ENCODE data around the gene SAMM50.

- TF ChIP-seq CTCF (IDR thresholded peaks at IDR 0.05; ENCODE audit: insufficient read depth, low read length, poor library complexity, severe bottlenecking), result no peak
- no peak for TF ChIP-seq EZH2phosphoT487 (conservative IDR thresholded peaks at IDR 0.05; ENCODE audit: low read length)
Observed at GRCh38 chr22:43969021-43969878, 14.0 kb downstream of the SAMM50 start.

All from SU-DHL-6 (cell line).